Uterus (tissue), 2 donors: Measurements from ENCODE around the gene TNFAIP8L1.

Experiments used
- POLR2A ChIP-seq, 2 donors: fragments of 450-650 bp; IDR thresholded peaks; one replicate each; pipeline ENCODE4 v1.6.1; 2016; ENCODE audit warnings: antibody characterized with exemption in 2 of 2, mild to moderate bottlenecking in 1 of 2, moderate library complexity in 1 of 2
- TF ChIP-seq, protein P1 (sequence below), 4 experiments: fragments of 200-600 bp in 2 of 4; fragments of 450-650 bp in 2 of 4; sonication (generic) in 2 of 4; IDR thresholded peaks; one replicate each; pipeline ENCODE4 v1.5.1; 2016 to 2019; ENCODE audit warnings: antibody characterized with exemption in 4 of 4, mild to moderate bottlenecking in 2 of 4, moderate library complexity in 1 of 4

GRCh38 chr19:4600893-4601292, 38.4 kb upstream of the TNFAIP8L1 start:
- TF ChIP-seq, protein P1, sequence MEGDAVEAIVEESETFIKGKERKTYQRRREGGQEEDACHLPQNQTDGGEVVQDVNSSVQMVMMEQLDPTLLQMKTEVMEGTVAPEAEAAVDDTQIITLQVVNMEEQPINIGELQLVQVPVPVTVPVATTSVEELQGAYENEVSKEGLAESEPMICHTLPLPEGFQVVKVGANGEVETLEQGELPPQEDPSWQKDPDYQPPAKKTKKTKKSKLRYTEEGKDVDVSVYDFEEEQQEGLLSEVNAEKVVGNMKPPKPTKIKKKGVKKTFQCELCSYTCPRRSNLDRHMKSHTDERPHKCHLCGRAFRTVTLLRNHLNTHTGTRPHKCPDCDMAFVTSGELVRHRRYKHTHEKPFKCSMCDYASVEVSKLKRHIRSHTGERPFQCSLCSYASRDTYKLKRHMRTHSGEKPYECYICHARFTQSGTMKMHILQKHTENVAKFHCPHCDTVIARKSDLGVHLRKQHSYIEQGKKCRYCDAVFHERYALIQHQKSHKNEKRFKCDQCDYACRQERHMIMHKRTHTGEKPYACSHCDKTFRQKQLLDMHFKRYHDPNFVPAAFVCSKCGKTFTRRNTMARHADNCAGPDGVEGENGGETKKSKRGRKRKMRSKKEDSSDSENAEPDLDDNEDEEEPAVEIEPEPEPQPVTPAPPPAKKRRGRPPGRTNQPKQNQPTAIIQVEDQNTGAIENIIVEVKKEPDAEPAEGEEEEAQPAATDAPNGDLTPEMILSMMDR (IDR thresholded peaks at IDR 0.05): no peak
- TF ChIP-seq POLR2A (IDR thresholded peaks at IDR 0.05): no peak
